ENCODE data around the gene C10orf71.

DNA sequence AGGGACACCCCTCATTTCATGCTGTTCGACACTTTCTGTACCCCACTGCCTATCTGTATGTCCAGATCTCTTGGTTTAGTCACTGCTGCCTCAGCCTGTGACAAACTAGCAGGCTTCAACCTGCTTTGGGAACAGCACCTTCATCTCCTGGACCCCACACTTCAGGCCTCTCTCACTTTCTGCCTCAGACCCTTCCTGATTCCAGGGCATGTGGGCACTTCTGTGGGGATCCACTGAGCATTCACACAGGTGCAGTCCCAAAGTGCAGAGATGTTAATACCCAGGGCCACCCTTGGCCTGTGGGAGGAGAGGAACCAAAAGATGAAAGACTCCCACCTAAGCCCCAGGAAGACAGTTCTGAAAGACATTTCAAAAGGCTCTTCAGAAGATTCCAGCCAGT, 29.4 kb upstream of the C10orf71 start:
- TF ChIP-seq, protein P1, sequence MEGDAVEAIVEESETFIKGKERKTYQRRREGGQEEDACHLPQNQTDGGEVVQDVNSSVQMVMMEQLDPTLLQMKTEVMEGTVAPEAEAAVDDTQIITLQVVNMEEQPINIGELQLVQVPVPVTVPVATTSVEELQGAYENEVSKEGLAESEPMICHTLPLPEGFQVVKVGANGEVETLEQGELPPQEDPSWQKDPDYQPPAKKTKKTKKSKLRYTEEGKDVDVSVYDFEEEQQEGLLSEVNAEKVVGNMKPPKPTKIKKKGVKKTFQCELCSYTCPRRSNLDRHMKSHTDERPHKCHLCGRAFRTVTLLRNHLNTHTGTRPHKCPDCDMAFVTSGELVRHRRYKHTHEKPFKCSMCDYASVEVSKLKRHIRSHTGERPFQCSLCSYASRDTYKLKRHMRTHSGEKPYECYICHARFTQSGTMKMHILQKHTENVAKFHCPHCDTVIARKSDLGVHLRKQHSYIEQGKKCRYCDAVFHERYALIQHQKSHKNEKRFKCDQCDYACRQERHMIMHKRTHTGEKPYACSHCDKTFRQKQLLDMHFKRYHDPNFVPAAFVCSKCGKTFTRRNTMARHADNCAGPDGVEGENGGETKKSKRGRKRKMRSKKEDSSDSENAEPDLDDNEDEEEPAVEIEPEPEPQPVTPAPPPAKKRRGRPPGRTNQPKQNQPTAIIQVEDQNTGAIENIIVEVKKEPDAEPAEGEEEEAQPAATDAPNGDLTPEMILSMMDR (IDR thresholded peaks at IDR 0.05; ENCODE audit: poor library complexity), result no peak
- TF ChIP-seq EZH2 (IDR thresholded peaks at IDR 0.05; ENCODE audit: borderline replicate concordance), result no peak
